Cerebellar cortex (tissue), 1 donor: ENCODE data around the gene RBP4.
A peak's percentile ranks its signal among the peaks of the same experiment; 100 is the strongest.
"Not testable (repeated sequence)": the region's sequence is repeated elsewhere in the genome, so short reads cannot be mapped to it uniquely, and the experiment has no call there.

Experiments
- DNase-seq: peaks from one replicate; pipeline ENCODE4 v3.0.0-alpha.2; 2015; ENCODE audit warnings: low spot score

The RBP4 gene

DNA sequence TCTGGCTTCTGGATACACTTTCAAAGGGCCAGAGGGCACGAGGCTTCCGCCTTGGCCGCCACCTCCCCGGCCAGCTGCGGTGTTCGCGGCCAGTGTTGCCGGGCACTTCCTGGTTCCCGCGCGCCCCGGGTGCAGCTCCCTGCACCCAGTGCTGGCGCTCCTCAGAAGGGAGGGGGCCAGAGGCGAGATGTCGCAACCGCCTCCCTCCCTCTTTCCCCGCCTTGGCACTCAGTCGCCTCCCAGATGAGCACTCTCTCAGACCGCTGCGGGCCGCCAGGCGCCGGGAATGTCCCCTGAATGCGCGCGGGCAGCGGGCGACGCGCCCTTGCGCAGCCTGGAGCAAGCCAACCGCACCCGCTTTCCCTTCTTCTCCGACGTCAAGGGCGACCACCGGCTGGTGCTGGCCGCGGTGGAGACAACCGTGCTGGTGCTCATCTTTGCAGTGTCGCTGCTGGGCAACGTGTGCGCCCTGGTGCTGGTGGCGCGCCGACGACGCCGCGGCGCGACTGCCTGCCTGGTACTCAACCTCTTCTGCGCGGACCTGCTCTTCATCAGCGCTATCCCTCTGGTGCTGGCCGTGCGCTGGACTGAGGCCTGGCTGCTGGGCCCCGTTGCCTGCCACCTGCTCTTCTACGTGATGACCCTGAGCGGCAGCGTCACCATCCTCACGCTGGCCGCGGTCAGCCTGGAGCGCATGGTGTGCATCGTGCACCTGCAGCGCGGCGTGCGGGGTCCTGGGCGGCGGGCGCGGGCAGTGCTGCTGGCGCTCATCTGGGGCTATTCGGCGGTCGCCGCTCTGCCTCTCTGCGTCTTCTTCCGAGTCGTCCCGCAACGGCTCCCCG, 34.4 kb downstream of the RBP4 start, which contains the start of gene FFAR4:
Gene FFAR4, plus strand, starts transcription at position 231 of the 842 bp plus-strand sequence. Its CDS starts 56 bp downstream, at position 287.
- DNase-seq = no peak

DNA sequence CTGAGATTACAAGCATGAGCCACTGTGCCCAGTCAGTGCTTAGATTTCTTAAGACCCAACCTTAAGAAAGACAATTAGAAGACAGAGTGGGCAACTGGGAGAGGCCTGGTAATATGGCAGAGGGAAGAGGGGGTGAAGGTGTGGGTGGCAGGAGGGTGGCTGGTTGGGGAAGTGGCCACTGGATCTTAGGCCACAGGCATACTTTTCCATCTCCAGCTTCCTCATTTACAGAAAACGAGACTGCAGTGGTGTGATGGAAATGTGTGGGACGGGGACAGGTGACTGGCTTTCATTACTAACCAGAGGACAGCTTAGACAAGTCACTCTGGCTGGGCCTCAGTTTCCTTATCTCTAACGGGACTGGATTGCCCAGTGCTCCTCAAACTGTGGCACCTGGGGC, 35.6 kb downstream of the RBP4 start:
- DNase-seq = no peak

DNA sequence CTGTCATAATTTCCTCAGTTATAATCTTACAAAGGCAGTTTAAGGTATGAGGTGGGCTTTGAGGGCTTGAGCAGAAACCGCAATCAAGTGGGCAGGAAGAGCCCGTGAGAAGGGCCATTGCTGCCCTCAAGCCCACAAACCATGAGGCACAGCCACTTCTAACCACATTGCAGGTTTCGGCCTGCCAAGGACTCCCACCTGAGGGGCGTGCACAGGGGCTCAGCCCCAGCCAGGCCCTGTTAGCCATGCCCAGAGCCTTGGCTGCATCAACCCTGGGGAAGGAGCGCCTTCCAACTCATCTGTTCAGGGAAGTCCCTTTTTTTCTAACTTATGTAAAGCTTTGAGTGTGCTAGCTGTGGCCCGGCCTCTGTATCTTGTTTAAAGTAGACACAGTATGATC, 40.5 kb downstream of the RBP4 start:
- no peak for DNase-seq

DNA sequence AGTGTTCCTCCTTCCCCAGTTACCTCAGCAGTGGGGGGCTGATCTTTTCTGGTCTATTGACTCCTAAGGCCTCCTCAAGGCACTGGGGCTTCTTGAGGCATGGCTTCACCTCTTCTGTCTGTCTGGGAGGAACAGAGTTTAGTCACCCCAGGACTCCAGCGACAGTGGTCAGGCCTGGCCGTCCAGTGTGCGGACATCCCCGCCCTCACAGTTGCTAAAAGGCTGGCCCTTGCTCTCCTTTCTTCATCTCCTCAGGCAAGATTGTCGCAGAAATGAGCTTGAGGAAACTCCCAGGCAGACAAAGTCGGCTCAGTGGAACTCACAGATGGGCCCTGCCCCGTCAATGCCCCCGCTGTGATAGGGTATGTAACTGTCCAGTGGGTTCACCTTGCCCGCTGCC, 41.5 kb downstream of the RBP4 start:
- no peak for DNase-seq

DNA sequence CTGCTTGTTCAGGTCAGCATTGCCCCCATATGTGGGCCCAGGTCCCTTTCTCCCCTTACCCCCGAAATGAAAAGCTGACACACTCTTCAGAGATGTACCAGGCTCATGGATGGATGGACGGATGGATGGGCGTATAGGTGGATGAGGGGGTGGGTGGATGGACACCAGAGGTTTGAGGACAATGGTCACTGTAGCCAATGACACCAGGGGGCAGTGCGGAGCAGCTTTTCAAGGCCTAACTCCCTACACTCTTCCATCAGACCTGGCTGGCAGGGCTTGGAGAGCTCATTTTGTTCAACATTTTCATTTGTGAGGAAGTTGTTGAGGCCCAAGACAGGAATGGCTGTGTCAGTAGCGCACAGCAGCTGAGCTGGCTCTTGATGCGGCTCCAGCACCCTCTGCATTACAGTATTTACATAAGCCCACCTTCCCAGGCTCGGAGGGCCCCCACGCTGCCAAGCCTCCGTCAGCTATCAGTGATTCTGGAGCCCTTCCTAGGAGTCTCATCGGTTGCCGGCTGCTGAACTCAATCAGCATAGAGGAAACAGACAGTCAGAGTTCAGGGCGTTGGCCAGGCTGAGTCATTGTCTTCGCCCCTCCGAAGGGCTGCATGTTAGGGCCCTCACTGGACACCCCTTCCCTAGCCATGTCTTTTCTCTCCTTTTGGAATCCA, 46.1 kb downstream of the RBP4 start:
- DNase-seq = peak; percentile 71

DNA sequence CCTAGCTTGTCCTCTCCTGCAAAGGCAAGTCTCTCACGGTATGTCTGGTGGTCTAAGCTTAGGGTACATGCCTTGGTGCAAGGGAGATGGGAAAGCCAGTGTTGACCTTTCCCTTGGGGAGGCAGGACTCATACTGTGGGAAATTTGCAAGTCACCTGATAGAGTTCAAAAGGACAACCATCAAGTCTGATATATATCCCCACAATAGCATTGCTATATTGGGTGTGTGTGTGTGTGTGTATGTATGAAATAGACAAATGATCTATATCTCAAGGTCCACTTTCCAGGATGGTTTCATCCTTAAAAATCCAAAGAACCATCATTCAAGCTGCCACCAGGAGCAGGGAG, 46.7 kb downstream of the RBP4 start:
- no peak for DNase-seq

DNA sequence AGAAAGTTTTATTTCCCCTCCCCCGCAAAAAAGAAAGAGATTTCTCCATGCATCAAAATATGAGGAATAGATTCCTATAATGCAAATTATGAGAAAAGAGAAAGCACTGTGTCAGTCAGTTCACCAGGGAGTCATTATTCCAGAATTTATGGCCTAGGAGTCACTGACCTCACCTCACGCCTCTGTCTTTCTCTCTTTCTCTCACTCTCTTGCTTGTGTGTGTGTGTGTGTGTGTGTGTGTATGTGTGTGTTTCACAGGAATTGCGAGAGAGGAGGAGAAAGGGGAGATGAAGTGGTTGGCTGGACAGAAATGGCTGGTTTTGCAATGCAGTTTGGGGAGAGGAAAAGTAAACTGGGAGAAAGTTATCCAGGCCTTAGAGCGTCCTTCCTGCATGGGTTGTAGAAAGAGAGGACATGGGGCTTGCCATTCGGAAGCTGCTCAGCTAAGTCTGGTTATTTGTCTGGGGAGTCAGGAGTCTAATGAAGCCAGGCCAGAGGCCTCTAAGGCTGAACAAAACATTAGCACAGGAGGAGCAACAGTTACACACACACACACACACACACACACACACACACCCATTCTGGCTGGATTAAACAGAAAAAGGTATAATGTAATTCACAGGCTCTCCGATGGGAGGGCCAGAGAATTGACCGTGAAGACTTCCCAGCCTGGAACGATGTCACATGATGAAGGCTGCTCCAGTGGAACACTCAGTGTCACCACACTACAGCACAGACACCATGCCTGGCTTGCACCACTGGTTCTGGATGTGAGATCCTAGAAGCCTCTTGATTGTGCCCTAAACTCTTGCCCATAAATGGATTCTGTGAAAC, 47.3 kb downstream of the RBP4 start:
- no peak for DNase-seq

DNA sequence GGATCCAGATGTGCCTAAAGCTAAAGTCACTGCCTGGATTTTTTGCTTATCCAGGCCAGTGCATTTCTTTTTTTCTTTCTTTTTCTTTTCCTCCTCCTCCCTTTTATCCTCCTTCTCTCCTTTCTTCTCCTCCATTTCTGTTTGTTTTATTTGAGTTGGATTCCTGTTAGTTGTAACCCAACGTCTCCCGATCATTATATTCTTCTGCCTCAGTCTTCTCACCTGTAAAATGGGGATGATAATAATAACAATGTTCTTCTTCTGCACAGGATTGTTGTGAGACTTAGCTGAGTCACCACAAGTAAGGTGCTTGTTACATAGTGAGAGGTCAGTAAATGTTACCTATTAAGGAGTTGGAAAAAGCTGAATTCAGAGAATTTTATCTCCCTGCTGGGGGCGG, 48.3 kb downstream of the RBP4 start:
- no peak for DNase-seq

DNA sequence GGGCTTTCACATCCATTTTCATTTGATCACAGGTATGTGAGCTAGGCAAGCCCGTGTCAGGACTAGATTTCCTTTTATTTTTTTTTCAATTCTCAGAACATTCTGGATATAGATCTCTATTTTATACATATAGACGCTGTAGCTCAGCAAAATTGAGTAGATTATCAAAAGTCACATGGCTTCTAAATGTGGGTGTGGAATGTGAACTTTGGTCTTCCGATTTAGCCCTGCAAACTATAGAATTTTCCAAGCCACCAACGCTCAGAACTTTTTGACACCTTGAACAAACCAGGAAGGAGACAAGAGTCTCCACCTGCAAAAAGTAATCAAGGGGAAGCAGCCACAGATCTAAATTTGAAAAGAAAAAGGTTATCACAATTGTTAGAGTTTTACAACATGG, 50.4 kb downstream of the RBP4 start:
- no peak for DNase-seq

DNA sequence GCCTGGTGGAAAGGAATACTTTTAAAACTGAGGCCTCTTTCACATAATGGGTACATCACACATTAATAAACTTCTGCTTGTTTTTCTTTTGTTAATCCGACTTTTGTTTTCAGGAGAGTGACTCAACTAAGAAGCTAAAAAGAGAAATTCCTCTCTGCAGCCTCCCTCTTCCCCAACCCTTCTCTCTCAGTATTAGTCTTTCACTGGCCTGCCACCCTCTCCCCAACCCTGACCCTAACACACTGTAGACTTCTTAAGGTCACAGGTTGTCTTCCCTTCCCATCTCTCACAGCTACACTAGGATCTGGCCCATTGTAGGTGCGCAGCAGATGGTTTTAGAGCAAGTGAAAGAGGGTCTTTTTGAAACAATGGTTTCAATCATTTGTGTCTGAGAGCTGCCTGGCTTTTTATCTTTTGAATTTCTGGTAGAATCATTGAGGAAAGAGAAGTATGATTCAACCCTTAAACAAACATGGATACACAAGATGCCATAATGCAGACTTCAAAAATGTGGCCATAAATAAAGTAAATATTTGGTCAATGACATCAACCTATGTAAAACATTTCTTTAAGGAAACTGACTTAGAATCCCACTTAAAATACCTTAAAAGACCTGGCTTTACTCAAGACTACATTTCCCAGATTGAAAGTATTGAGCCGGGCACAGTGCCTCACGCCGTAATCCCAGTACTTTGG, 52.5 kb downstream of the RBP4 start:
- DNase-seq = no peak

DNA sequence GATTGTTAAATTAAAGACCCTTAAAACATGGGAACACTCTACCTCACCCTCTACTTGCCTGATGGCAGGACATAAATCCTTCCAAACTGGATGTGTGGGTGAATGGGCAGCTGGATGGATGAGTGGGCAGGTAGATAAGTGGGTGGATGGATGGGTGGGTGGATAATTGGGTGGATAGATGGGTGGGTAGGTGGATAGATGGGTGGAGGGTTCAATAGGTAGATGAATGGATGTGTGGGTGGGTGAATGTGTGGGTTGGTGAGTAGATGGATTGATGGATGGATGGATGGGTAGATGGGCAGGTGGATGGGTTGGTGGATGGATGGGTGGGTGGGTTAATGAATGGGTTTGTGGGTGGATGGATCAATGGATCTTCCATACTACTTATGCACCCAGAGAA, 53.5 kb downstream of the RBP4 start:
- DNase-seq = no peak

DNA sequence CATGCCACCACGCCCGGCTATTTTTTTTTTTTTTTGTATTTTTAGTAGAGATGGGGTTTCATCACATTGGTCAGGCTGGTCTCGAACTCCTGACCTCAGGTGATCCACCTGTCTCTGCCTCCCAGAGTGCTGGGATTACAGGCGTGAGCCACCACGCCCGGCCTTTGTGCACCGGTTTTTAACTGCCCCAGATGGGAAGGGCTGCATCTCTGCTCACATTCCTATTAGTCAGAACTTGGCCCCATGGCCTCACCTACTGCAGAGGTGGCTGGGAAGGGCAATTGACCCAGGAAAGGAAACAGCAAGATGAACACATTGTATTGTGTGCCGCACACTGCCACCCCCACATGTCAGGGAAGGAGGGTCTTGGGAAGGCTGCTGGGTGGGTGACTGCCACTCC, 54.0 kb downstream of the RBP4 start:
- not testable (repeated sequence) for DNase-seq

DNA sequence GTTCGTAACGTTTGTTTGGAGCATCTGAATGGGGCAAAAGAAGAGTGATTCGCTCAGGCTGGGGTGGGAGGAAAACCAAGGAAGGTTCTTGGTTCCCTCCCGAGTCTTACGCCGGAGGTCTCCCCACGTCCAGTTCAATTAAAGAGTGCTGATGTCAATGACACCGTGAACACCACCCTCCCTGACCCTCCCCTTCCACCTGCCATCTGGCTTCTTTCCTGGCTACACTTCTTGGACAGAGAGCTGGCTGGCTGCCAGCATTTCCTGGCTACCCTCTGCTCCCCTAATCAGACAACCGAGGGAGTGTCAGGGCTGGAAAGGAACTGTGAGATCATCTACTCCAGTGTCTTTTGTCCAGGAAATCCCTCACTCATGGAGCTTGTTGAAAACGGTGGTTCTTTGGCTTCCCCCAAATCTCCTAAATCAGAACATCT, 58.7 kb downstream of the RBP4 start:
- DNase-seq = peak; percentile 21
